Mesangial cell (primary cell): Measurements from ENCODE around the gene PHF13. TPM values are rescaled to one million over a fixed set of nuclear protein-coding genes. Genes with fewer than 3 reads are reported as not detected.

ENCODE experiments used
- total RNA-seq: library from RNA; depleted of rRNA; stranded (reverse); fragments of >200 nt; gene quantifications from 2 replicates; pipeline ENCODE4 v1.2.3, GENCODE V29; 2015

PHF13 gene
- 8.0 and 16.1 TPM in 2 replicates for total RNA-seq

DNA sequence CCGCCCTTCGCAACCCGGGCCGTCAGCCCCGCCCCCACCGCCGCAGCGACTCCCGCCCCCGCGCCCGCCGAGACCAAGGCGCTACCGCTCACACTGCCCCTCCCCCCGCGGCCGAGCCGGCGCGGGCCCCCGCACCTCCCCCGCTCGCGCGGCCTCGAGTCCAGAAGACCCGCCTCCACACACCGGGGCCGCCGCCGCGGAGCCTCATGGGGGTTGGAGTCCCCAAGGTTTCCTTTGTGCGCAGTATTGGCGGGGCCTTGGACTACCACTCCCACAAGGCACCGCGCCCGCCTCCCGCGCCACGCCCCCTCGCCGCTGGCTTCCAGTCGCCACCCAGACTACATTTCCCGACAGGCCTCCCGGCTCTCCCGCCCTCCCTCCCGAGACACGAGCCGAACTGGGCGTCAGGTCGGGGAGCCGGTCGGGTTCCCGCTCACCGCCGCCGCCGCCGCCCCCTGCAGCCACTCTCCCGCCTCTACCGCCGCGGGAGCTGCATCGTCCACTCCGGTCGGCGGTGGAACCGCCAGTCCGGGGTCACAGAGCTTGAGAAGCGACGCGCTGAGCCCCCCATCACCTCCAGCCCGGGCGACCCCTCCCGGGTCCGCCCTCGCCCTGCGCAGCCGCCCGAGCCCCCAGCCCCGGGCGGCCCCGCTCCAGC, at the start of gene PHF13:
TSS of gene PHF13 (plus strand) at position 371 of the 658 bp plus-strand sequence. CDS start 336 bp downstream, outside the sequence.

DNA sequence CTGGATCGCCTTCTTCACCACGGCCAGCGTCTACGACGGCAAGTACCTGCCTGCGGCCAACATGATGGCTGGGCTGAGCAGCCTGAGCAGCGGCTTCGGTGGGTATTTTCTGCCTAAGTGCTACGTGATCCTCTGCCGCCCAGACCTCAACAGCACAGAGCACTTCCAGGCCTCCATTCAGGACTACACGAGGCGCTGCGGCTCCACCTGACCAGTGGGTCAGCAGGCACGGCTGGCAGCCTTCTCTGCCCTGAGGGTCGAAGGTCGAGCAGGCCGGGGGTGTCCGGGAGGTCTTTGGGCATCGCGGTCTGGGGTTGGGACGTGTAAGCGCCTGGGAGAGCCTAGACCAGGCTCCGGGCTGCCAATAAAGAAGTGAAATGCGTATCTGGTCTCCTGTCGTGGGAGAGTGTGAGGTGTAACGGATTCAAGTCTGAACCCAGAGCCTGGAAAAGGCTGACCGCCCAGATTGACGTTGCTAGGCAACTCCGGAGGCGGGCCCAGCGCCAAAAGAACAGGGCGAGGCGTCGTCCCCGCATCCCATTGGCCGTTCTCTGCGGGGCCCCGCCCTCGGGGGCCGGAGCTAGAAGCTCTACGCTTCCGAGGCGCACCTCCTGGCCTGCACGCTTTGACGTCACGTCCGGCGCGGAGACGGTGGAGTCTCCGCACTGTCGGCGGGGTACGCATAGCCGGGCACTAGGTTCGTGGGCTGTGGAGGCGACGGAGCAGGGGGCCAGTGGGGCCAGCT, 34.0 kb upstream of the PHF13 start, which contains the start of gene ZBTB48:
TSS of gene ZBTB48 (plus strand) at position 621 of the 745 bp plus-strand sequence. CDS start 616 bp downstream, outside the sequence.

DNA sequence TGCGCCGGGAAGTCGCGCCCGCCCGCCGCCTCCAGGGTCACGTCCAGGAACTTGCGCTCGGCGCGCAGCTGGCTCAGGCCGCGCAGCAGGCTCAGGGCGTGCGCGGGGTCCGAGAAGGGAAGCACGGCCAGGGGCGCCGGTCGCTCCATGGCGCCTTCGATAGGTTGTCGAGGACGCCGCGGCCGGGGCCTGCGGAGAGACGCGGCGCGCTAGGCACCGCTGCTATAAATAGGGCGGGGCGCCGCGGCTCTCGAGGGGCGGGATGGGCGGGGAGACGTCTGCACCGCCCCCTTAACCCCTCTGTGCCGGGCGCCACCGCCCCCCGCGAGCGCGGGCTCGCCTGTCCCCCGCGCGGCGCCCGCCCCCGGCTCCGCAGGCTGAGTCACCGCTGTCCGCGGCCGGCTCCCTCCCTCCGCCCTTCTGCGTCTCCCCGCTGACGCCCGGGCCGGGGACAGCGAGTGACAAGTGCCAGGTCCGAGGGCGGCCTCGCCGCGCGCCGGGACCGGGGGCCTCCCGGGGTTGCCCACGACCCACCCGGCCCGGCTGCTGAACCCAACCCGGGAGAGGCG, 10.8 kb upstream of the PHF13 start, which contains the start of gene KLHL21:
TSS of gene KLHL21 (minus strand) at position 201 of the 569 bp plus-strand sequence. CDS start at position 149, 52 bp downstream.

DNA sequence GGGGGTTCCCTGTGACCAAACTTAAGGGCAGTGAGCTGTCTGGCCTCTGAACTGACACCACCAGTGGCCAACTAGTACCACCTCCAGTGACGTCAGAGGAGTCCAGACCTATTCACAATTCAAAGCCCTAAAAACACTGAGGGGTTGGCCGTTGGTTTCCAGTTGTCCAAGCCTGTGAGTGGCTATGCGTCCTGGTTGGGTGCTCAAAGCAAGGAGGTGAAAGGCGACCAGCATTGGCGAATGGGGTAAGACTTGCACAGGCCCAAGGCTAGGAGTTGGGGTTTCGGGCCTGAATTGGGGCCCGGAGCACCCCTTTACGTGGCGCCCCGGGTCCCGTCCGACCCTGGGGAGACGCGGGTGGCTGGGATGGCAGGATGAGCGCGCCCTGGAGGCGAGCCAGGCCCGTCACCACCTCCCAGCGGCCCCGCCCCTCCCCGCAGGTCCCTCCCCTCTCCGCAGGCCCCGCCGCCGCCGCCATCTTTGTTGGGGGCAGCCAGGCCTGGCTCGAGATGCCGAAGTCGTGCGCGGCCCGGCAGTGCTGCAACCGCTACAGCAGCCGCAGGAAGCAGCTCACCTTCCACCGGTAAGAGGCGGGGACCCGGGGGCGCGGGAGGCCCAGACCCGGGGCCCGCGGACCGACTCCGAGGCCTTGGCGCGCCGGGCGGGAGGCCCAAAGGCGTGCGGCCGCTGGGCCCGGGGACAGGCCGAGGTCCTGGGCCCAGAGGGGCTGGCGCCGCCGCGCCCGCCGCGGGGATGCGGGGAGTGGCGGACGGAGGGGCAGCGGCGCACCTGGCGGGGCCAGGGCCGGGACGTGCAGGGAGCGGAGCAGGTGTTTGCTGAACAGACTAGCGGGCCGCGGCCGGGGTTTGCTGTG, 11.4 kb downstream of the PHF13 start, which contains the start of gene THAP3:
TSS of gene THAP3 (plus strand) at position 159 of the 874 bp plus-strand sequence. CDS start at position 510, 351 bp downstream.

Other genes starting within 250 kb of the PHF13 start
- 60.0 and 97.4 TPM in 2 replicates for gene ACOT7, start 220.0 kb upstream of the PHF13 start, total RNA-seq
- gene HES2, start 193.8 kb upstream of the PHF13 start, total RNA-seq: 0.25 and 0.65 TPM in 2 replicates
- 0.25 and 0.33 TPM in 2 replicates for gene ESPN, start 189.0 kb upstream of the PHF13 start, total RNA-seq
- gene TNFRSF25, start 147.6 kb upstream of the PHF13 start, total RNA-seq: 4.2 and 8.0 TPM in 2 replicates
- gene PLEKHG5, start 122.1 kb upstream of the PHF13 start, total RNA-seq: 14.2 and 16.1 TPM in 2 replicates
- gene NOL9, start 59.2 kb upstream of the PHF13 start, total RNA-seq: 16.4 and 23.8 TPM in 2 replicates
- not detected in 2 replicates for gene TAS1R1, start 58.4 kb upstream of the PHF13 start, total RNA-seq
- 10.3 and 20.4 TPM in 2 replicates for gene ZBTB48, start 33.7 kb upstream of the PHF13 start, total RNA-seq
- 23.6 and 53.9 TPM in 2 replicates for gene KLHL21, start 10.9 kb upstream of the PHF13 start, total RNA-seq
- 23.3 and 31.4 TPM in 2 replicates for gene THAP3, start 11.1 kb downstream of the PHF13 start, total RNA-seq
- 42.9 and 47.9 TPM in 2 replicates for gene DNAJC11, start 88.1 kb downstream of the PHF13 start, total RNA-seq
- 36.5 and 57.4 TPM in 2 replicates for gene CAMTA1, start 171.7 kb downstream of the PHF13 start, total RNA-seq